Stimulated activated naive CD4-positive, alpha-beta T cell (primary cell): ENCODE results near the gene PAXX.

ENCODE experiments used
- DNase-seq, 6 experiments: peaks; one replicate each; lab custom pipeline; 2025; lab: John Stamatoyannopoulos, UW

The PAXX gene

DNA sequence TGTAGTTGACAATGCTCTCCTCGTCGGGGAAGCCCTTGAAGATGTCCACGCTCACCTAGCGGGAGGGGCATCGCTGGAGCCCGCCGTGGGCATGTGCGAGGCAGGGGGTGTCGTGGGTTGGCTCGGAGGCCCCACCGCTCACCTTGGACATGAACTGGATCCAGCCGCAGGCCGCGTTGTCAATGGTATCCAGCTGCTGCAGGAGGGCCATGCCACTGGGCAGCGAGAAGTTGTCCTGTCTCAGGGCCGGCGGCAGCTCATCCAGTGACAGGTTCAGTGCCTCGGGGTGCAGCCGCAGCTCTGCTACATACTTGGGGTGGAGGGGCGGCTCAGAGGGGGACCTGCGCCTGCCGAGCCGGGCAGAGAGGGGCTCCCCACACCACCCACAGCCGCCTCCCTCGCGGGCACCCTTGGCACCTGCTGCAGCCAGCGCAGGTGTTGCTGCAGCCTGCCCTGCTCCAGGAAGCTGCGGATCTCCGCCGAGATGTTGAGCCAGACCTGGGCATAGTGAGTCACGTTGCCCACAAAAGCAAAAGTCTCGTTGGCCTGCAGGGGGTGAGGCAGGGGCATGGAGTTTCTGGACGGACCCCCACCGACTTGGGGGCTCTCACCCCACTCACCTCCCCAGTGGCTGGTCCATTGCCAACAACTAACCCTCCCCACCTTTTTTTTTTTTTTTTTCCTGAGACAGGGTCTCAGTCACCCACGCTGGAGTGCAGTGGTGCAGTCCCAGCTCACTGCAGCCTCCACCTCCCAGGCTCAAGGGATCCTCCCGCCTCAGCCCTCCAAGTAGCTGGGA lies 26.7 kb downstream of the PAXX start:
- no peak for DNase-seq

DNA sequence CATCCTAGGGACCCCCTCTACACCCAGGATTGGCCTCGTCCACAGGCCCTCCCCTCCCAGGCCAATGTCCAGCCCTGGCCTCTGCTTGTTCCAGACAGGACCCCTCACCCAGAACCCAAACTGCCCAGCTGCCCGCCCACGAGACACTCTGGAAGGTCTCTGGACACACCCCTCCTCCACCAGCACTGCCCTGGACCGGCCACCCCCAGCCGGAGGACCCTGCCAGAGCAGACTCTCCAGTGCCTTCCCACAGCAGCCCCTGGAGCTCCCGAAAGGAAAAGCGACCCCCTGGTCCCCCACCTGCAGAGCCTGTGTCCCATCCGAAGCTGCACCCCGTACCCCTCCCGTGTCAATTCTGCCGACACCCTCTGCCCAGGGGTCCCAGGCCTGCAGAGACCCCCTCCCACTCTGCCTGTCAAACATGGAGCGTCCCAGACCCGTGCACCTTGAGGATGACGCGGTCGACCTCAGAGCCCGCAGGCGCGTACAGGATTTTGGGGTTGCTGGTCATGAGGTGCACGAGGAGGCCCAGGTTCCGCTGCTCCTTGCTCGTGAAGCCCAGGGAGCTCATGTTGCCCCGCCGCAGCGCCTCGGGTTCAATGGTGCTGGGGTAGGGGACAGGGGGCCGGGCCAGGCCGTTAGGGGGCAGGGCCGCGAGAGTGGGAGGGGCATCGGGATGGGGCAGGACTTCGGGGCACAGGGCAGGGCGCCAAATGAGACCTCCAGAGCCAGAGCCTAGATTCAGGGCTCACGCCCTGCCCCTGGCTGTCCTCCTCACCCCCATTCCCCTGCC lies 27.9 kb downstream of the PAXX start:
- no peak for DNase-seq

DNA sequence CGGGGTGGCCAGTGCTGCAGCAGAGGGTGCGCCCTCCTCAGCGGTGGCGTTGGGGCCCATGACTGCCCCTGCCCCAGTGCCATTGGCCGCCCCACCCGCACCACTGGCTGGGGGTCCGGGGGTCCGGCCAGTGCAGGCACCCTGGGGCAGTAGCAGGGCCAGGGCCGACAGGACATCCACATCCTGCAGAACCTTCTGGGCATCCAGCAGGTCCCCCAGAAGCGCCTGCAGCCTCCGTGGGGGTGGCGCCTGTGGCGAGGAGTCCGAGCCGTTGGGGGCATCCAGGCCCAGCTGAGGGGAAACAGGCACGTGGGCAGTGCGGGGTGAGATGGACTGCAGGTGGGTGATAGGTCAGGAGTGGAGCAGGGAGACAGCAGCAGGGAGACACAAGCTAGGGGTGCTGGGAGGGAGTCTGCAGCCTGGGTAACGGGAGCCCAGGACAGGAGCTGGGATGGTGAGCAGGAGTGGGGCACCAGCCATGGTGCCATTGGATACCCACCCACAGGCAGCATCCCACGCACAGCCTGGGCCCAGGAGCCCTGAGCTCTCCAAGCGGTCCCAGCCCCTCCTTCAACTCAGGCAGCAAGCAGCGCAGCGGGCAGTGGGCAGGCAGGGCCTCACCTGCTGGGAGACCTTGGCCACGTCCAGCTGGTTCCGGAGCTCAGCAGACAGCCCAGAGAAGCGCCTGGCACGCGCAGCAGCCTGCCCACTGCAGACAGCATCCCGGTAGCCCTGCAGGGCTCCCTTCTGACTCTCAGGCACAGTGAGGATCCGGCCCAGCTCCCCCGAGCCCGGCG lies 28.7 kb downstream of the PAXX start:
- no peak for DNase-seq

DNA sequence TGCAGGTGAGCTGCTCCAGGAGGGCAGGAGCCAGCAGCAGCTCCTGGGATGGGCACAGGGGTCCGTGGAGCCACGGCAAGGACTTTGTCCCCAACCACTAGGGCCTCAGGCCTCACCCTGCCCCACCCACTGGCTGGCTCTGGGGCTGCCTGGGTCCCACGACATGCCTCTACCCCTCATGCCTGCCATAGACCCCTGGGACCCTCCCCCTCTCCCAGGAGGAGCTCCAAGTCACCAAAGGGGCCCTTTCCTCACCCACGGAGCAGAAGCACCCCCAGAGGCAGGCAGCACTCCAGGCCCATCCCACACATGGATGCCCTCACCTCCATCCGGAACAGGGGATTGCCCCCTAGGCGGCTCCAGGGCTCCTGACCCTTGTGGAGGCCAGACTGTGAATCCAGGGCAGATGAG lies 29.4 kb downstream of the PAXX start:
- no peak for DNase-seq

DNA sequence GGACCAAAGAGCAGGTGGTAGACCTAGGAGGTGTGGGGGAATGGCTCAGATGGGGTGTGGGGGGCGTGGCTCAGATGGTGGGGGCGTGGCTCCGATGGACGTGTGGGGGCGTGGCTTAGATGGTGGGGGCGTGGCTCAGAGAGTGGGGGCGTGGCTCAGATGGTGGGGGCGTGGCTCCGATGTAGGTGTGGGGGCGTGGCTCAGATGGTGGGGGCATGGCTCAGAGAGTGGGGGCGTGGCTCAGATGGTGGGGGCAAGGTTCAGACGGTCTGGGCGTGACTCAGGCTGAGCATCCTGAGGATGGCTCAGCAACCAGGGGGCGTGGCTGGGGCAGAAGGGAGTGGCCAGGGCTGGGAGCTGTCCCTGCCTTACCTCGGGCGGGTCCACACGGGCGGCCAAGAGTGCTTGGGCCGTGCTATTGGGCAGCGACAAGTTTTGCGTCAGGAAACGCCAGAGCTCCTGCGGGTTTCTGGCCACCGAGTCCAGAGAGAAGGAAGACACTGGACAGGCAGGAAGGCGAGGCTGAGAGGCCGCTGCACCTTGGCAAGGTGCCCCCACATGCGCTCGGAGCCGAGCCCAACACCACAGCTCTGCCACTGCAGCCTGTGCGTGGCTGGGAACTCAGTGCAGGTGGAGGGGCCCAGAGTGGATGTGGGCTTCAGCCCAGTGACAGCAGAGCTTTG lies 29.9 kb downstream of the PAXX start:
- peak; percentile 16 to 77 (median 52) for DNase-seq

DNA sequence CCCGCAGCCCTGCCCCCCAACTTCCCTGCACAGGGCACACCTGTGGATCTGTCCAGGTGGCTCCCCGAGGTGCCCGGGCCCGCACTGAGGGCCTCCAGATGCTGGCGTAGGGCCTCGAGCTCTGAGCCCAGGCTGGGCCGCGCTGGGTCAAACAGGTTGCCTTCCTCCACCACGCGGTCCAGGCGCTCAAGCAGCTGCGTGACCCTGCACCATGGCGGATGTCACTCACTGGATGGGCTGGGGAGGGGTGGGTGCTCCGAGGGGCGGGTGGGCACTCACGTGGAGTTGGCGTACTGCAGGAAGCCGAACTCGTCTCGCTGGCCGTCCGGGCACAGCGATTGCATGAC lies 30.4 kb downstream of the PAXX start:
- DNase-seq, result no peak

DNA sequence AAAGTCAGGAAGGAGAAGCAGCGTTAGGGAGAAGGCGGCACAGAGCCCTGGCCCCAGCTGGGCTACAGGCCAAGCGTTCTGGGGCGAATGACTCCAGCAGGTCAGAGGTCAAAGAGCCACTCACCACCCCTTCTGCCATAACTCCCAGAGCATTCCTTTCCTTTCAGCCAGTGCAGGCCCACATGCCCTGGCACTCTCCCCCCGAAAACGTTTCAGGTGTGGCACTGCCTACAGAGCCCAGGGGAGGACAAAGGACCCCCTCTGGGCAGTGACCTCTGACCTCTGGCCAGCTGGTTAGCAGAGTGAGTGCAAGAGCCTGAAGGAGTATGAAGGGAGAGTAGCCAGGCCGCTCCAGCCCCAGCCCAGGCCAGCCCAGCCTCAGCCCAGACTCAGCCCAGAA lies 30.9 kb downstream of the PAXX start:
- no peak for DNase-seq

DNA sequence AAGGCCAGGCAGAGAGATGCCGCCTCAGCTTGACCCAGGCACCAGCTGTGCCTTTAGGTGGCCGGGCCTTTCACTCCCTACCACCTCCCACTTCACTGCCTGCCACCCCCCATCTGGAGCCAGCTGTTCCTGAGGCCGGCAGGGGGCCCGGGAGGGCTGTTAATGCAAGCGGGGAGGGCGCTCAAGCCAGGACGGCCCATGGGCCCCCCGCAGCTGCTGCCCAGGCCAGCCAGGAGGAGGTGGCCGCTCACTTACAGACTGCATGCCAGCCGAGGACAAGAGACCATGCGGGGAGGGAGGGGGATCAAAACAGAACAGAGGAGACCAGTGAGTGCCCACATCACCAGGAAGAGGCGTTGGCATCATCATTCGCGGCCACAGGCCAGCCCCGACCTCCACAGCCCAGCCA lies 31.4 kb downstream of the PAXX start:
- DNase-seq, result no peak

DNA sequence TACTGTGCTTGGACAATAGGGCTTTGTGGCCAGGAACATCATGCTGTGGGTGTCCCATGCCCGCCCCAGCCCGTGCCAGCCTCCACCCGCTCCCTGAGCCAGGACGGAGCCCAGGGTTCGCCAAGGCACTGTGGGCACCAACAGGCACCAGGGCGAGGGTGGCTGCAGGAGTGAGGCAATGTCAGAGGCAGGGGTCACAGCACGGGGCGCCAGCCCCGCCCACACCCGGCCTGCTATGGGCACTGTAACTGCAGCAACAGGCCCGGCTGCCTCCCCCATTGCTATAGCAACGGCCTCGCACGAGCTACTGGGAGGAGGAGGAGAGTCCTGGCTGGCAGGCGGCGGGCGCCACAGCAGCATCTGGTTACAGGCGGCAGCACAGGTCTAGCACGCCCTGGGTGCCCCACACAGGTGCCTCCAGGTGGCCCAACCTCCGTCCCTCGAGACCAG lies 33.3 kb downstream of the PAXX start:
- DNase-seq, result no peak

DNA sequence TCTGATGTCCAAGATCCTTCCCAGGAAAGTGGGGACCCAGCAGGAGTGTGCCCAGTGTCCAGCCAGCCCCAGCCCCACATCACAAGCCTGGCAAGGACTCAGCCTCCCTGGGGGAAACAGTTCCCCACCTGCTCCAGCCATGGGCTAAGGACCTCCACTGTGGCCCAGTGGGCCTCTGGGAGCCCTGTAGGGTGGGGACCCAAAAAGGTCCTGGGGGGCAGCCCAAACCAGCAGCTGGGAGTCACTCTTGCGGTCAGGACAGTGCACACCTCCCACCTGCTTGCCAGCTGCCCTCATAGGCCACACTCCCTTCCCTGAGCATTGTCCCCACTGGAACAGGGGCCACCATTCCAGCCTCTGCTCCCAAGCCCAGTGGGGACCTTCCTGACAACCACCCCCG lies 34.2 kb downstream of the PAXX start:
- no peak for DNase-seq

DNA sequence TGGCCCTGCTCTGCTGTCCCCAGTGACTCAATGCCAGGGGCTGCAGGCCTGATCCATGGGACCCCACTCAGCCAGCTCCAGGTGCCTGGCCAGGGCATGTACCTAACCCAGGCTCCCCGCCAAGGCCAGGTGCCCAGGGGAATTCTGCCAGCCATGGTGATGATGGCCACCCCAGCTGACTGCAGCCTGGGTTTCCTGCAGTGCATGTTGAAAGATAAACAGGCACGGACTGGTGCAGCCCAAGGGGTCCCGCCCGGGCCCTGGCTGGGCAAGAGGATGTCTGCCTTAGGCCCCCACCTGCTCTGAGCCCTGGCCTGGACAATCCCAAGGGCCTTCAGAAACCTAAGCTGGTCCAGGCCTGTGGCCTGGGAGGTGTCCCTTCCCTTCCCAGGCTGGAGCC lies 34.6 kb downstream of the PAXX start:
- no peak for DNase-seq

DNA sequence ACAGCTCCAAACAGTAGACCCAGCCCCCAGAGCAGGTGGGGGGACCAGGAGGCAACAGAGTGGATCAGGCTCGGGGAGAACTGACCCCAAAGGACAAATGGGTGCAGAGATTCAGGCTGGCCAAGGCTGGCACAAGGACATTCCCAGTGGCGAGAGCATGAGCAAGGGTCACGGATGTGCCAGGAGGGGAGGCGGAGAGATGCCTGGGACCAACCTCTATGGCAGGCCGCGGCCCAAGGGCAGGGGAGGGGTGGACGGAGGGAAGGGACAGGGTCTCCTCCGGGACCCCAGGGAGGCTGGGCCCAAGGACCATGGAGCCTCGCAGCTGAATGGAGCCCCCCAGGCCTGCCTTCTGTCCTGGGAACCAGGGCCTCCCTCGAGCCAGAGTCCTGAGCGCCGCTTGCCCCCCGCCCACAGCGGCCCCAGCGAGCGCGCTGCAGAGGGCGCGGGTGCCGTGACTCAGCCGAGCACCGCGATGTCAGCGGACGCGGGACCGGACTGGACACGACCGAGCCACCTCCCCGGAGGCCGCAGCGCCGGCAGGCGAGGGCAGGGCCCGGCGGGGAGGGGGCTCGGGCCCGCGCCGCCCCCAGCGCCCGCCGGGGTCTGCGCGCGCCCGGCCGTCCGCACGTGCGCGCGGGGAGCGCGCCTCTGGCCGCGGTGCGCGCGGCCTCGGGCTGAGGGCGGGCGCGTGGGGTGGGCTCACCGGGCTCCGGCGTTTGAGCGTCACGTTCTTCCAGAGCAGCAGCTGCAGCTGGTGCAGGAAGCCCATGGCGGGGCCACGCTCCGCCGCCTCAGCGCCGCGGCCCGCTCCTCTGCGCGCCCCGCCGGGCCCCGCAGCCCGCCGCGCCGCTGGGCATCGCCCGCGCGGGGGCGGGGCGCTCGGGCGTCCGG lies 35.4 kb downstream of the PAXX start, which contains the start of gene ABCA2:
ABCA2 (minus strand) TSS at position 869 of the 894 bp plus-strand sequence; CDS start at position 772, 97 bp downstream.
- peak in 1 of 6 experiments; percentile 47 for DNase-seq

DNA sequence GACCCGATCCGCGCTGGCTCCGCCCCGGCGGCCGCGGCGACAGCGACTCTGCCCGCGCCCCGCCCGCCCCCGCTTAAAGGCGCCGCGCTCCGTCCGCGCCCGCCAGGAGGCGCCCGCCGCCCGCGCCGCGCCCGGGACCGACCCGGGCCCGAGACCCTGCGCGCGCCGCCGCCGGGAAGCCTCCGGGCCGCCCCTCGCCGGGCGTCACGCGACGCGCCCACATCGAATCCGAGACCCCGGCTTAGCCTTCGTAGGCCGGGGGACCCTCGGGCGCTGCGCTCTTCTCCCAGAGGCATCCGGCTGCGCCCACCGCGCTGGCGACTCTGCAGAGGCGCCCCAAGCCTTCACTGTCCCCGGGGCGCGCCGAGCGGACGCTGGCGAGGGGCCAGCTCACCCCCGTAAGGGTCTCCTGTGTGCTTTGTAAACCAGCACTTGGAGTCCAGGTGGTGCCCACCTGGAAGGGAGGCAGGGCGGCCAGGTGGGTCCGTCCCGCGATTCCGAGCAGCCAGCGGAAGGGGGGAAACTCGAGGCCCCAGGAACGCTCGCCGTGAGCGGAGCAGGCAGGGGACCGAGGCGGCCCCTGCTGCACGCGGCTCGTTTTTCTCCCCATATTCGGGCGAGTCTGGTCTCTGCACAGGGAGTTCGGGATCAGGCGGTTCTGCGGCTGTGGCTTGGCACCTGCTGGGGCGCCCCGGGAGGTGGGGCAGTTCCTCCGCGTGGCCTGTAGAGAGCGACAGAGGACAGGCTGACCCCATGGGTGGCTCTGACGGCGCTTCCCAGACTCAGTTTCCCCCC lies 36.2 kb downstream of the PAXX start:
- DNase-seq, result peak; percentile 35 to 64 (median 59)

DNA sequence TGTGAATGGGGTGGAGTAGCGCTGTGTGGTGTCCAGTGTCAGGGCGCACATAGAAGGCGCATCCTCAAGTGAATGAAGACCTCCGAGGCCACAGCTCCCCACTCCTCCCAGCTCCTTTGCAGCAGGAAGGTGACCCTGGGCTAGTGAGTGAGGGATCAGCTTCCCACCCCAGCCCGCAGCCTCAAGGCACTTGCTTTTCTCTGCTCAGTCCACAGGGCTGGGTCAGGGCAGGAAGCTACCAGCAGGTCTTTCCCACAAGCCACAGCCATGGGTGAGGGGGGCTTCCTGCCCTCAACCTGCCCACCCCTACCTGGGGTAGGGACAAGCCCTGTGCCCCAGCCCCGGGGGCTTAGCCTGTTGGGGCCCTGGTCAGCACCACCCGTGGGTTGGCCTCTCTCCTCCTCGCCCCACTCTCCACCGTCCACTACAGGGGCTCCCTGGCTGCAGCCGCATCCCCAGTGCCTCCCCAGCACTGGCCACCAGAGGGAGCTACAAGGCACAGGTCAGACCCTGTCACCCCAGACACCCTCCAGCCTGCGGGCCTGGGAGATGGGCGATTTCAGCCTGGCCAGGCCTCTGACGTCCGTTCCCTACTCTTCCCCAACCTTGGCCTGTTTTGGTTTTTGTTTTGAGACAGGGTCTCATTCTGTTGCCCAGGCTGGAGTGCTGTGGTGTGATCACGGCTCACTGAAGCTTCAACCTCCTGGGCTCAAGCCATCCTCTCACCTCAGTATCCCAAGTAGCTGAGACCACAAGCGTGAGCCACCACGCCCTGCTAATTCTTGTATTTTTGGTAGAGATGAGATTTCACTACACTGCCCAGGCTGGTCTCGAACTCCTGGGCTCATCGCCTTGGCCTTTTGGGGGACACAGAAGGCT lies 37.1 kb downstream of the PAXX start:
- DNase-seq, result peak; percentile 20 to 63 (median 52)

DNA sequence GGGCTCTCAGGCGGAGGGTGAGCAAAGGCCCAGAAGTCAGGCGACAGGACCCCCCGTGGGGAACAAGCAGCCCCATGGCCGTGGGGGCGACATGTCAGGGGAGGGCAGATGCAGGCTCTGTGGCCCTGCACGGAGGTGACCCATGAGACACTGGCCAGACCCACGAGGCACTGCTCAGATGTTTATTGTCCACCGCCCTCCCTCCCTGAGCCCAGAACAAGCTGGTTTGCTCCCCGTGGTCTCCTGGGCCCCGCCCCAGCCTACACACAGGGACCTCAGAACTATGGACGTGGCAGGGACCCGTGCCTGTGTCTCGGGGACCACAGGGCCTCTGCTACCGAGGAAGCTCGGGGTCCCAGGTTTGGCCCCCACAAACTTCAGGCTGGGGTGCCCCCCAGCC lies 37.8 kb downstream of the PAXX start:
- no peak for DNase-seq

DNA sequence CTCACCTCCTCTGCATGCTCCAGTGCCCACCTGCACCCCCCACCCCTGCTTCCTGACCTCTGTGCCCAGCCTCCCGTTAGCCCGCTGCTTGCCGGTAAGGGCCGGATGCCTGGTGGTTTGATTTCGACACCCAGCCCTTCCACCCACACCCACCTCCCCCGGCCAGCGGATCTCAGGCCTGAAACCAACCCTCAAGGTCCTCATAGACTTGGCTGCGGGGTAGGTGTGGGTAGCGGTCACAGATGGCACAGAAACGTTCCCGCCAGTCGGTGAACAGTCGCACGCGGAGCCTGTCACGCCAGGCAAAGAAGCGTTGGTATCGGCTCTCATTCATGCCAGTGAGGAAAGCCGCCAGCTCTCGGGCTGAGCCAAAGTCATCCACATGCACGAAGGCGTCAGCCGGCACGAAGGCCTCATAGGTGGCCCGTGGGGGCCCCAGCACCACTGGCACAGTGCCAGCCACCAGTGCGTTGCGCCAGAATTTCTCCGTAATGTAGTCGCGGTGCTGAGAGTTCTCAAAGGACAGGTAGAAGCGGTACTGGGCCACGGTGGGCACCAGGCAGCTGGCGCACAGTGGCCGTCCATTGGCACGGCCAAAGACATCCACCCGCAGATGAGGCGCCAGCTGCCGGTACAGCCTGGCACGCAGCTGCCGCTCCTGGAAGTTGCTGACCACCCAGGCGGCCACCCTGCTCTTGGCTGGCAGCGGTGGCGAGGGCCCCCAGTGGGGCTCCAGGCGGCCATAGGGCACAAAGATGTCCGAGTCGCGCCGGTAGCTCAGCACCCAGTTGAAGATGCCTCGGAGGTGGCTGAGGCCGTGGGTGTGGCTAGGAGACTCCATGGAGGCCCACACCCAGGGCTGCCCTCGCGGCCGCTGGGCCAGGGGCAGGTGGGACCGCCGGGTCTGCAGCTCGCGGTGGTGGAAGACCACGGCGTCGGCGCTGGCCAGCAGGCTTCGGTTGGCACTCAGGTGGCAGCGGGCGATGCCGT lies 38.6 kb downstream of the PAXX start:
- DNase-seq, result peak in 1 of 6 experiments; percentile 13

DNA sequence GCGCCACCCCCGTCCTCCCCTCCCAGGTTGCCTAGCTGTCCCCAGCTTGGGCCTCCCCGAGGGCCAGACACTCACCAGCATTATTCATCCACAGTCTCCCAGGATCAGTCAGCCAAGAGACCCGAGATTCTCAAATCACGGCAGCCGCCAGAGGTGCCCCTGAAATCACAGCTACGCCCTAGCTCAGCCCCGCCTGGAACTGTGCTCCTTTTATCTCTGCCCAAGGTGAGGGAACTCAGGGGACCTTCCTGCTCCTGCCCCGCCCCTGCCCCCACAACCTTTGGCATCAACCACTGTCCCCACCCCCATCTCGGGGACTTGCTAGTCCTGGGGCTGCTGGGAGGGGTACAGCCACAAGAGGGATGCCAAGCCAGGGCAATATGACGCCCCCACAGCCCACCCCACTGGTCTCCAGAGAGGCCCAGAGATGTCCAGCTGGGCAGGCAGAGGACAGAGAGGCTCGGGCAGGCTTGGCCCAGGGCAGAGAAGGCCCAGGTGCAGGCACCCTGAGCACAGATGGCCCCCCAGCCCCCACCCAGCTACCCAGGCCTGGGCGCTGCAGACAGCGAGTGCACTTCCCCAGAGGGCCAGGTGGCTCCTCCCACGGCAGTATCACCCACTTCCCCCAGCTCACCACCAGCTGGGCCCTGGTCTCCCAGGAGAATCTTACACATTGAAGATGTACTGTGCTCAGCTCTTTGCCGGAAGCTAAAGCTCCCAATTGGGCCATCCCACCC lies 39.9 kb downstream of the PAXX start, which contains the start of gene FUT7:
FUT7 (minus strand) TSS at position 185 of the 737 bp plus-strand sequence; CDS start at position 88, 97 bp downstream.
- no peak for DNase-seq
